ENCODE measurements around the gene ULK4. TPM values are rescaled to one million over a fixed set of nuclear protein-coding genes. Genes with fewer than 3 reads are reported as not detected.

ULK4 gene
- total and polyA plus RNA-seq, 2 of the 4 experiments (the other 2 are of a cell fraction) = 2.7 to 5.0 TPM

- no peak overlapping the region; the same call in 1 of the 2 replicates for H3K14ac ChIP-seq (replicated peaks; ENCODE audit: low read depth, low read length)
- no peak overlapping the region for H2BK20ac ChIP-seq (ENCODE audit: low read depth, low read length)
- peaks cover 0 to 24% of the 10 kb centered on the region in 2 experiments; a peak in 2 of 4 replicates for H3K79me1 ChIP-seq (ENCODE audit: low read depth in 1 of 2, low read length in 2 of 2)
- no peak overlapping the region for H2BK15ac ChIP-seq (ENCODE audit: low read depth, low read length)
- in situ Hi-C loops (cut with MboI; ENCODE audit: low sequenced_read_pairs) (loop anchor here (25.0 kb wide), 1 partner anchor 485 kb away; no protein-coding TSS in a partner anchor), dilution Hi-C loops (cut with HindIII; ENCODE audit: low sequenced_read_pairs, unreplicated experiment) (no loop called here), intact Hi-C loops (cut with micrococcal nuclease) (loop anchor here (5.0 kb wide), 4 partner anchors 480 to 680 kb away; no protein-coding TSS in a partner anchor)
- WGBS, 2 experiments (ENCODE audit: extremely low coverage in 2 of 2, insufficient read length in 1 of 2) = no CpG with 5 or more reads among the region's 5 CpGs
- POLR2A ChIA-PET (ENCODE audit: unreplicated experiment) = interaction anchor here (0.6 kb wide), 2 partner anchors 381 to 547 kb away, joined by 5 to 11 read pairs; no protein-coding TSS in a partner anchor
- H3K27ac ChIP-seq (ENCODE audit: insufficient read depth, low read length) = no peak overlapping the region
- ATAC-seq (ENCODE audit: low read depth) = no peak
- H4K91ac ChIP-seq (ENCODE audit: insufficient read depth, low read depth, low read length) = no peak overlapping the region
- H4K20me1 ChIP-seq (ENCODE audit: insufficient read depth, low read length) = peaks cover 74% of the 10 kb centered on the region
- H3K36me3 ChIP-seq (ENCODE audit: control insufficient read depth, insufficient read depth, low read length) = no peaks in the 10 kb centered on the region
- peaks cover 7% of the 10 kb centered on the region for H3K4me1 ChIP-seq (ENCODE audit: control insufficient read depth, insufficient read depth, low read length)
- H3K4me2 ChIP-seq (ENCODE audit: low read depth, low read length) = peak overlapping the region; percentile 99
- H3K4ac ChIP-seq (ENCODE audit: low read depth, low read length) = no peak overlapping the region
- H3K56ac ChIP-seq (ENCODE audit: extremely low read depth, insufficient read depth, low read length) = no peak overlapping the region
- H3K18ac ChIP-seq (ENCODE audit: low read depth, low read length) = no peak overlapping the region
- peak overlapping the region; percentile 18 for H3K4me3 ChIP-seq (ENCODE audit: insufficient read depth, low read depth, low read length)
- H4K8ac ChIP-seq (ENCODE audit: low read depth in 2 of 2, low read length in 2 of 2) = no peak overlapping the region
- no peak overlapping the region; the same call in 1 of the 2 replicates for H3K23ac ChIP-seq (ENCODE audit: low read depth, low read length)
- H2AK9ac ChIP-seq (replicated peaks; ENCODE audit: low read depth, low read length, poor library complexity) = no peak overlapping the region
- H2AFZ ChIP-seq (replicated peaks; ENCODE audit: low read length, poor library complexity) = no peak overlapping the region
- H3K27me3 ChIP-seq (ENCODE audit: control insufficient read depth, insufficient read depth, low read length) = no peaks in the 10 kb centered on the region
- H3K9me1 ChIP-seq (ENCODE audit: insufficient read depth, low read length) = peaks cover under 1% of the 10 kb centered on the region; the same call in 1 of the 2 replicates
- no peak overlapping the region for H2AK5ac ChIP-seq (ENCODE audit: low read depth, low read length)
- H4K5ac ChIP-seq (ENCODE audit: low read depth, low read length) = no peak overlapping the region
- no peak for DNase-seq
- H3K9me3 ChIP-seq (ENCODE audit: control insufficient read depth, insufficient read depth, low read length) = no peaks in the 10 kb centered on the region
- TF ChIP-seq POLR2A (IDR thresholded peaks at IDR 0.05; ENCODE audit: low read depth, low read length) (no peak), FOS (IDR thresholded peaks at IDR 0.05; ENCODE audit: low read depth, low read length) (no peak), RFX5 (IDR thresholded peaks at IDR 0.05; ENCODE audit: low read depth, low read length) (no peak), MXI1 (IDR thresholded peaks at IDR 0.05; ENCODE audit: borderline replicate concordance, low read depth, low read length) (no peak), BHLHE40 (IDR thresholded peaks at IDR 0.05; ENCODE audit: low read depth, low read length) (no peak), MAFK (IDR thresholded peaks at IDR 0.05; ENCODE audit: low read depth, low read length) (no peak), CTCF (conservative IDR thresholded peaks at IDR 0.05; ENCODE audit: low read depth, low read length) (no peak), MAZ (IDR thresholded peaks at IDR 0.05; ENCODE audit: borderline replicate concordance, low read depth, low read length) (no peak), NFE2L2 (IDR thresholded peaks at IDR 0.05; ENCODE audit: low read depth, low read length) (no peak), RAD21 (IDR thresholded peaks at IDR 0.05; ENCODE audit: low read length) (no peak), ELK1 (IDR thresholded peaks at IDR 0.05; ENCODE audit: borderline replicate concordance, low read depth, low read length) (no peak), CHD1 (IDR thresholded peaks at IDR 0.05; ENCODE audit: low read depth, low read length) (no peak)
- no peak overlapping the region for H2BK5ac ChIP-seq (ENCODE audit: low read depth, low read length, poor library complexity, severe bottlenecking)
- H2BK120ac ChIP-seq (ENCODE audit: low read depth, low read length) = no peak overlapping the region
- H3K9ac ChIP-seq (ENCODE audit: low read depth, low read length) = peak overlapping the region; percentile 54
- CTCF ChIA-PET = interaction anchor here (0.6 kb wide), 4 partner anchors 36 to 377 kb away, joined by 3 to 7 read pairs (median 3); no protein-coding TSS in a partner anchor
- BruUV-seq (replicated peaks) = no TSS peak
Measured at GRCh38 chr3:41202075-41202833, 759.6 kb downstream of the ULK4 start.
